AG04450 (cell line): Measurements from ENCODE around the gene BRCA2. TPM values are rescaled to one million over a fixed set of nuclear protein-coding genes. Genes with fewer than 3 reads are reported as not detected.

ENCODE experiments used
- CTCF ChIA-PET: fragments of 300-600, 350-600 bp; formaldehyde crosslinking; extraction: SDS; loops from one replicate; lab custom pipeline; 2022; ENCODE audit warnings: antibody characterized with exemption, inconsistent platforms; lab: Charles Lee
- POLR2A ChIA-PET: fragments of 350-600 bp; formaldehyde crosslinking; extraction: SDS; loops from one replicate; lab custom pipeline; 2021; ENCODE audit warnings: antibody characterized with exemption, inconsistent platforms; lab: Yijun Ruan, JAX
- DNase-seq: peaks from one replicate; pipeline ENCODE4 v3.0.0-alpha.2; 2011; ENCODE audit warnings: low read depth, low spot score
- H3K27ac ChIP-seq: one replicate; pipeline ENCODE4 v1.5.1; 2012; ENCODE audit warnings: low read depth, low read length, control low read depth
- H3K27me3 ChIP-seq: one replicate; pipeline ENCODE4 v1.6.0; 2012; ENCODE audit warnings: low read length; ENCODE audit not compliant: control insufficient read depth, insufficient read depth
- H3K4me3 ChIP-seq: 2 replicates; pipeline ENCODE4 v1.5.1; 2011; ENCODE audit warnings: mild to moderate bottlenecking, low read depth, low read length, control low read depth
- H3K9me3 ChIP-seq: 2 replicates; pipeline ENCODE4 v1.5.1; 2012; ENCODE audit warnings: low read length; ENCODE audit not compliant: control insufficient read depth, insufficient read depth
- polyA plus RNA-seq: library from polyadenylated mRNA; depleted of rRNA; stranded (reverse); fragments of >200 nt; gene quantifications from 2 replicates; pipeline ENCODE4 v1.2.3, GENCODE V29; 2011
- TF ChIP-seq, protein P1 (sequence below): IDR thresholded peaks from 2 replicates; pipeline ENCODE4 v1.5.1; 2011; ENCODE audit warnings: low read depth, low read length, control low read depth, inconsistent platforms

BRCA2 gene
- polyA plus RNA-seq, 1 experiment = 0.92 TPM

DNA sequence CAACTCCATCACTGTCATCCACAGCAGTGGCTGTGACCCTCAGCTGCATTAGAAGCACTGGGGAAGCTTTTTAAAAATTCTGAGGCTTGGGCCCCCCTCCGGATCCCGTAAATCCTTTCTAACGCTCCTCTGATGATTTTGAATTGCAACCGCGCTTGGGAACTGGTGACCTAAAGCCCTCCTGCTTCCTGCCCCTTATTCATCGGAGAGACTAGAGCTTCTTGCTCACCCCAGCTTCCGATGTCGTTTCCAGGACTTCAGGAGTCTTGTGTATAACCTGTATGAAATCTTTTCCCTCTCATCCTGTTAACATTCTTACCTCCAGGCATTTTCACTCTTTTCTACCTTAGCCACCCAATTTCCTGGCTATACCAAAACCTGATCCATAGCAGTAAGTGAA lies 14.9 kb upstream of the BRCA2 start:
- TF ChIP-seq, protein P1, sequence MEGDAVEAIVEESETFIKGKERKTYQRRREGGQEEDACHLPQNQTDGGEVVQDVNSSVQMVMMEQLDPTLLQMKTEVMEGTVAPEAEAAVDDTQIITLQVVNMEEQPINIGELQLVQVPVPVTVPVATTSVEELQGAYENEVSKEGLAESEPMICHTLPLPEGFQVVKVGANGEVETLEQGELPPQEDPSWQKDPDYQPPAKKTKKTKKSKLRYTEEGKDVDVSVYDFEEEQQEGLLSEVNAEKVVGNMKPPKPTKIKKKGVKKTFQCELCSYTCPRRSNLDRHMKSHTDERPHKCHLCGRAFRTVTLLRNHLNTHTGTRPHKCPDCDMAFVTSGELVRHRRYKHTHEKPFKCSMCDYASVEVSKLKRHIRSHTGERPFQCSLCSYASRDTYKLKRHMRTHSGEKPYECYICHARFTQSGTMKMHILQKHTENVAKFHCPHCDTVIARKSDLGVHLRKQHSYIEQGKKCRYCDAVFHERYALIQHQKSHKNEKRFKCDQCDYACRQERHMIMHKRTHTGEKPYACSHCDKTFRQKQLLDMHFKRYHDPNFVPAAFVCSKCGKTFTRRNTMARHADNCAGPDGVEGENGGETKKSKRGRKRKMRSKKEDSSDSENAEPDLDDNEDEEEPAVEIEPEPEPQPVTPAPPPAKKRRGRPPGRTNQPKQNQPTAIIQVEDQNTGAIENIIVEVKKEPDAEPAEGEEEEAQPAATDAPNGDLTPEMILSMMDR = no peak
- no peak overlapping the region for H3K4me3 ChIP-seq
- H3K27ac ChIP-seq = no peak overlapping the region
- ChIA-PET POLR2A (no interaction called here), CTCF (no interaction called here)
- DNase-seq = no peak
- no peaks in the 10 kb centered on the region for H3K9me3 ChIP-seq
- peaks cover 6% of the 10 kb centered on the region for H3K27me3 ChIP-seq

DNA sequence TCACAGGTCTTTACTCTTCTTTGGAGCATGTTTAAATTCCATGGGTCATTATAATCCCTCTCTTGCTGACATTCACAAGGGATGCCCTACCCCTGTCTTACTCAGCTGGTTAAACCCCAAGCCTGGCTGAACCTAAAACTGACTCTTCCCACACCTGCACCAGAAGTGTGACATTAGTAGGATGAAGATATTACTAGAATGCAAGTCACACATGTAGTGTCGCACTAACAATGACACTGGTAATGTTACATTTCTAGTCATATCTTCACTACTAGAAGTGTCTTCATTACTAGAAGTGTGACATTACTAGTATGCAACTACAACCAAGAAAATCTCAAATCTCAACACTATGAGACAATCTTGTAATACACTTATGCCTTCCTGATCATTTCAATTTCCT lies 14.4 kb upstream of the BRCA2 start:
- TF ChIP-seq, protein P1 = no peak
- DNase-seq = no peak
- H3K27ac ChIP-seq = no peak overlapping the region
- POLR2A ChIA-PET = no interaction called here
- CTCF ChIA-PET = no interaction called here
- H3K4me3 ChIP-seq = no peak overlapping the region
- H3K9me3 ChIP-seq = no peaks in the 10 kb centered on the region
- peaks cover 6% of the 10 kb centered on the region for H3K27me3 ChIP-seq

DNA sequence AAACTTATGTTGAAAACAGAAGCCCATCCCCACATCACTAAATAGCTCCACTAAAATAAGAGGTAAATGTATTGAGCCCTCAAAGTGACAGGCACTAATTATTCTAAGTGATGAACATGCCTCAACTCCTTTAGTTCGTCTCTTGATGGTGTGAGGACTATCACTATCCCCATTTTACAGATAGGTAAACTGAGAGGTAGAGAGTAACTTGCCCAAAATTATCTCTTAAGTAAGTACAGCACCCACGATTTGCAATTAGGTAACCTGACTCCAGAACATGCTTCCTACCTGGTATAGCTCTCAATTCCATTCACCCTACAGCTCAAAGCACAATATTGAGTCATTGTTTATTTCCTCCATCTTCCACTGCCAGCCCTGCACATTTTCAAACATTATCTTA lies 12.8 kb upstream of the BRCA2 start:
- peaks cover 6% of the 10 kb centered on the region for H3K27me3 ChIP-seq
- H3K9me3 ChIP-seq = no peaks in the 10 kb centered on the region
- H3K27ac ChIP-seq = no peak overlapping the region
- TF ChIP-seq, protein P1 = no peak
- CTCF ChIA-PET = interaction anchor here (0.6 kb wide), 2 partner anchors 8 to 291 kb away, joined by 3 read pairs; no protein-coding TSS in a partner anchor
- DNase-seq = no peak
- no peak overlapping the region for H3K4me3 ChIP-seq
- POLR2A ChIA-PET = no interaction called here

DNA sequence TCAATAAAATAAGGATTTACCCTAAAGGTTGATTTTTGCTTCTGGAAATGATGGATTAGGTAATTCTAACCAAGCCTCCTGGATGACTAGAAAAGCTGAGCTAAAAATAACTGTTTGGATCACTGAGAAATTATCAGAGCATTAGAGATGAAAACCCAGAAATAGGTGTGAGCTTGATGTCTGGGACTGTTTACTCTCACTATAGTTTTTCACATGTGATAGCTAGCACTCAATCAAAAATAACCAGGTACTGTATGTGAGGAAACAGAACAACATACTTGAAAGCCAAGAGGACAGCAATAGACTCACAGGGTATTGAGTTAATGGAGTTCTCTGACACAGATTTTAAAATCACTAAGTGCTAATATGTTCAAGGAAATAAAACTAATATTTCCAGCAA lies 9.7 kb upstream of the BRCA2 start:
- no peak for DNase-seq
- TF ChIP-seq, protein P1 = no peak
- ChIA-PET CTCF (interaction anchor here (1.0 to 1.7 kb wide), 3 partner anchors 30 to 396 kb away, joined by 4 to 8 read pairs (median 4); no protein-coding TSS in a partner anchor), POLR2A (no interaction called here)
- Histone ChIP-seq H3K9me3 (no peaks in the 10 kb centered on the region), H3K4me3 (no peak overlapping the region), H3K27me3 (peaks cover 3% of the 10 kb centered on the region), H3K27ac (no peak overlapping the region)

DNA sequence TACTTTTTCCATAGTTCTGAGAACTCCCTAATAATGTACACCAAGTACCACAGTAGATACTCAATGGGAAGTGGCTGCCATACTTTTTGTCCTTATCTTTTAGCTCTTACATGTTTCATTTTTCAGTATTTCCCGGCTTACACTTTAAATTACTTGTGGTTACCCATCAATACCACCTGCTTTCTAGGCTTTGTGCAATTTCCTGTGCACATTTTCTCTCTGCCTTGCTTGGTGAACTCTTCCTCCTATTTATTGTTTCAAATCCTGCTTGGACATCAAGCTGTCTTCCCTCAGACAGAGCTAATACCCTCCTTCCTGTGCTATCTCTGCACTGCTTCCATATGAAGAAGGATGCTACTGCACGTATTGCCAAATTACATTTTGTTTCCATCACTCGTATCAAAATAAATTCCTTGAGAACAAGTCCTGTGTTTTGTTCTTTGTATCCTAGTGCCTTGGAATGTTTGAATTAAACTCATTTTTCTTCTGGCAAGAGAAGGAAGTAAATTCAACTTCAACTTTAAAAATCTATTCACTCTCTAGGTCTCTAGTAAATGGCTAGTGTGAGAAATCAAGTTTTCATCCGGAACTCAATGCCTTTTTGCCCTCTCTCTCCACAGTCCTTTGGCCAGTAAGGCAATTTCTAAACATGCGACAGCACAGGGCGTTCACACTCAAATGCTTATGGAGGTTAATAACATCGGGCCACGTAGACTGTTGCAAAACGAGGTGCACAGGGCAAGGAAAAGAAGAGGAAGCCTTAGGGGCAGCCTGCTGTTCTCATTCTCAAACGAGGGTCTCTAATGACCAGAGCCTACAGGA lies 5.8 kb upstream of the BRCA2 start:
- TF ChIP-seq, protein P1 = no peak
- no peak for DNase-seq
- no peak overlapping the region for H3K27ac ChIP-seq
- H3K27me3 ChIP-seq = no peaks in the 10 kb centered on the region
- no peak overlapping the region for H3K4me3 ChIP-seq
- ChIA-PET CTCF (interaction anchor here (0.6 to 2.3 kb wide), 4 partner anchors 63 to 400 kb away, joined by 3 to 15 read pairs (median 8); no protein-coding TSS in a partner anchor), POLR2A (no interaction called here)
- no peaks in the 10 kb centered on the region; the same call in 1 of the 2 replicates for H3K9me3 ChIP-seq
